ENCODE measurements around the gene E2F4. TPM values are rescaled to one million over a fixed set of nuclear protein-coding genes. Genes with fewer than 3 reads are reported as not detected.

The E2F4 gene
- total and polyA plus RNA-seq, 2 of the 13 experiments (the other 11 are each of a cell fraction or from before 2014, with no cell fraction given), result 84.8 to 91.2 TPM

- in situ Hi-C loops (cut with HindIII; ENCODE audit: extremely low pct_ligation_motif_present, low pct_unique_long_range_greater_than_20kb), result no loop called here
- Histone ChIP-seq H2AFZ (ENCODE audit: low read length) (no peak overlapping the region), H3K79me2 (ENCODE audit: insufficient read depth, low read length) (no peaks in the 10 kb centered on the region), H3K4me2 (ENCODE audit: low read depth, low read length) (no peak overlapping the region), H3K9me3 (ENCODE audit: low read length) (no peaks in the 10 kb centered on the region), H3K27me3 (ENCODE audit: control insufficient read depth in 1 of 2, insufficient read depth in 2 of 2, low read length in 2 of 2) (no peaks in the 10 kb centered on the region; a peak in 1 of 5 replicates), H3K36me3 (replicated peaks in 1 of 2; ENCODE audit: control insufficient read depth in 1 of 2, insufficient read depth in 2 of 2, low read length in 2 of 2) (peaks cover 31 to 47% of the 10 kb centered on the region in 2 experiments), H3K9ac (ENCODE audit: insufficient read depth, low read depth, low read length) (no peak overlapping the region), H4K20me1 (ENCODE audit: insufficient read depth, low read length) (peaks cover 9% of the 10 kb centered on the region; the same call in 1 of the 2 replicates), H3K4me3 (replicated peaks in 1 of 3; ENCODE audit: insufficient read depth in 1 of 3, low read depth in 2 of 3, low read length in 3 of 3) (no peak overlapping the region), H3K4me1 (ENCODE audit: insufficient read depth, low read length) (peaks cover 18% of the 10 kb centered on the region), H3K27ac (ENCODE audit: extremely low read length, insufficient read depth, low read length) (no peak overlapping the region)
- ATAC-seq (no peak), DNase-seq (ENCODE audit: low spot score) (no peak), FAIRE-seq (no peak)
- CTCF ChIA-PET (ENCODE audit: low intra/inter-chr PET ratio, low total read pairs), result no interaction called here
- WGBS (ENCODE audit: low lambda C conversion rate), result 97% methylated on average over 77 of the region's 77 CpGs
- POLR2A ChIA-PET, result interaction anchor here (0.5 to 4.1 kb wide), 5 partner anchors 8 to 132 kb away, joined by 3 to 19 read pairs (median 13); partner anchors contain the start of genes FBXL8 and TRADD
- intact Hi-C loops (cut with micrococcal nuclease; ENCODE audit: unreplicated experiment), result loop anchor here (10.0 kb wide), 1 partner anchor 255 kb away; no protein-coding TSS in a partner anchor
- no TSS peak for BruUV-seq (replicated peaks)
- TF ChIP-seq, protein P1, sequence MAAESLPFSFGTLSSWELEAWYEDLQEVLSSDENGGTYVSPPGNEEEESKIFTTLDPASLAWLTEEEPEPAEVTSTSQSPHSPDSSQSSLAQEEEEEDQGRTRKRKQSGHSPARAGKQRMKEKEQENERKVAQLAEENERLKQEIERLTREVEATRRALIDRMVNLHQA (CRISPR knock-in tag; IDR thresholded peaks at IDR 0.05), result no peak
- TF ChIP-seq CHCHD3 (CRISPR knock-in tag; IDR thresholded peaks at IDR 0.05) (no peak), NCOA1 (CRISPR knock-in tag; IDR thresholded peaks at IDR 0.05) (no peak), MTA3 (CRISPR knock-in tag; IDR thresholded peaks at IDR 0.05) (no peak), NFRKB (IDR thresholded peaks at IDR 0.05) (no peak), ZNF775 (CRISPR knock-in tag; IDR thresholded peaks at IDR 0.05; ENCODE audit: borderline replicate concordance) (no peak), XRCC5 (optimal IDR thresholded peaks at IDR 0.05; ENCODE audit: low read length) (no peak), IKZF1 (IDR thresholded peaks at IDR 0.05) (no peak), HNF4G (IDR thresholded peaks at IDR 0.05; ENCODE audit: borderline replicate concordance, low read depth, low read length) (no peak), HNF4G (CRISPR knock-in tag; IDR thresholded peaks at IDR 0.05; ENCODE audit: borderline replicate concordance, low read depth) (no peak), TEAD2 (CRISPR knock-in tag; IDR thresholded peaks at IDR 0.05) (0 out of 2 replicates have a peak, but pooled peaks have one; percentile 17), ZNF101 (CRISPR knock-in tag; IDR thresholded peaks at IDR 0.05; ENCODE audit: borderline replicate concordance, low read depth) (no peak), PATZ1 (CRISPR knock-in tag; IDR thresholded peaks at IDR 0.05) (no peak), ZNF451 (CRISPR knock-in tag; IDR thresholded peaks at IDR 0.05) (no peak), ZNF703 (CRISPR knock-in tag; IDR thresholded peaks at IDR 0.05; ENCODE audit: borderline replicate concordance) (no peak), ZNF619 (CRISPR knock-in tag; IDR thresholded peaks at IDR 0.05) (no peak), ZNF292 (CRISPR knock-in tag; IDR thresholded peaks at IDR 0.05; ENCODE audit: borderline replicate concordance, low read depth) (no peak), ZKSCAN1 (IDR thresholded peaks at IDR 0.05; ENCODE audit: low read length) (no peak), SRSF1 (optimal IDR thresholded peaks at IDR 0.05; ENCODE audit: low read depth, low read length) (peak; percentile 38), ONECUT2 (CRISPR knock-in tag; IDR thresholded peaks at IDR 0.05) (no peak)
- TF ChIP-seq, protein P2, sequence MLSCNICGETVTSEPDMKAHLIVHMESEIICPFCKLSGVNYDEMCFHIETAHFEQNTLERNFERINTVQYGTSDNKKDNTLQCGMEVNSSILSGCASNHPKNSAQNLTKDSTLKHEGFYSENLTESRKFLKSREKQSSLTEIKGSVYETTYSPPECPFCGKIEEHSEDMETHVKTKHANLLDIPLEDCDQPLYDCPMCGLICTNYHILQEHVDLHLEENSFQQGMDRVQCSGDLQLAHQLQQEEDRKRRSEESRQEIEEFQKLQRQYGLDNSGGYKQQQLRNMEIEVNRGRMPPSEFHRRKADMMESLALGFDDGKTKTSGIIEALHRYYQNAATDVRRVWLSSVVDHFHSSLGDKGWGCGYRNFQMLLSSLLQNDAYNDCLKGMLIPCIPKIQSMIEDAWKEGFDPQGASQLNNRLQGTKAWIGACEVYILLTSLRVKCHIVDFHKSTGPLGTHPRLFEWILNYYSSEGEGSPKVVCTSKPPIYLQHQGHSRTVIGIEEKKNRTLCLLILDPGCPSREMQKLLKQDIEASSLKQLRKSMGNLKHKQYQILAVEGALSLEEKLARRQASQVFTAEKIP (CRISPR knock-in tag; IDR thresholded peaks at IDR 0.05; ENCODE audit: borderline replicate concordance), result no peak
Measured at GRCh38 chr16:67149276-67150046, 42.5 kb upstream of the E2F4 start.
